Right cardiac atrium (tissue), 5 donors: ENCODE measurements around the gene DGKD. TPM values are rescaled to one million over a fixed set of nuclear protein-coding genes. Genes with fewer than 3 reads are reported as not detected.
"Not testable (repeated sequence)": the region's sequence is repeated elsewhere in the genome, so short reads cannot be mapped to it uniquely, and the experiment has no call there.

Source experiments
- ATAC-seq, 2 donors: fragments of 200-7000 bp; cut with Tn5 transposase; one replicate each; pipeline versions ENCODE4 v1.8.0 to v1.9.1; 2020; ENCODE audit warnings: moderate library complexity in 2 of 2, mild to moderate bottlenecking in 1 of 2
- DNase-seq, 3 donors: peaks; one replicate each; pipeline ENCODE4 v3.0.0-alpha.2; 2020
- H3K27ac ChIP-seq: one replicate; pipeline ENCODE4 v1.5.1; 2013; ENCODE audit warnings: mild to moderate bottlenecking, low read length, control low read depth, moderate library complexity
- H3K27me3 ChIP-seq: one replicate; pipeline ENCODE4 v1.6.1; 2013; ENCODE audit not compliant: control insufficient read depth, insufficient read depth
- H3K4me1 ChIP-seq: one replicate; pipeline ENCODE4 v1.6.1; 2013; ENCODE audit warnings: low read length; ENCODE audit not compliant: control insufficient read depth, insufficient read depth
- H3K4me3 ChIP-seq: one replicate; pipeline ENCODE4 v1.5.1; 2013; ENCODE audit warnings: low read length, control low read depth
- H3K9me3 ChIP-seq: one replicate; pipeline ENCODE4 v1.6.1; 2013; ENCODE audit warnings: low read length; ENCODE audit not compliant: control insufficient read depth
- WGBS: extraction: QIAGEN DNeasy Blood & Tissue Kit; methylation state at CpG from one replicate; pipeline ENCODE4 v1.1.7; 2013; 5-methylcytosine and 5-hydroxymethylcytosine counted together
- intact Hi-C, 4 donors: fragments of 100-400 bp; cut with DNase I; formaldehyde crosslinking; loops; one replicate each; pipeline versions ENCODE4 v1.11.0 to v1.14.0; 2022 to 2023
- polyA plus RNA-seq: library from polyadenylated mRNA; stranded (reverse); fragments of 200-250 nt; gene quantifications from one replicate; pipeline ENCODE4 v1.2.3, GENCODE V29; 2013
- total RNA-seq, 4 donors: library from RNA; stranded (reverse); fragmentation: NEBNext Ultra II Directional; extraction: Animal tissue kit (Norgen Biotek cat#: 25700); gene quantifications; one replicate each; pipeline ENCODE4 v1.2.1, GENCODE V29; 2021
- donor health status: healthy with polysubstance abuse.
- donor health status: DM: no; HTN: yes; CAD: no.
- donor health status: DM: no; HTN: no; CAD: no.
- donor health status: DM: no; HTN: yes; CAD: no; lungs with severe emphysema.
- donor health status: DM: yes; HTN: yes; CAD: no.

The DGKD gene
- total and polyA plus RNA-seq, 5 donors: 17.9 to 44.9 (median 34.5) TPM

DNA sequence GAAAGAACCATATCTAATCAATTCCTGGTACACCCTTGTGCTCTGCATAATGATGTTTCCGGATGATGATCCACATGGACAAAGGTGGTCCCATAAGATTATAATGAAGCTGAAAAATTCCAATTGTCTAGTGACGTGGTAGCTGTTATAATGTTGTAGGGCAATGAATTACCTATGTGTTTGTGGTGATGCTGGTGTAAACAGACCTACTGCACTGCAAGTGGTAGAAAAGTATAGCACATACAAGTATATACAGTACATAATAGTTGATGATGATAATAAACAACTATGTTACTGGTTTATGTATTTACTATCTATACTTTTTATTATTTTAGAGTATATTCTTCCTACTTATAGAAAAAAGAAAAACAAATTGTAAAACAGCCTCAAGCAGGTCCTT lies 8.4 kb downstream of the DGKD start:
- Histone ChIP-seq H3K27ac (no peak overlapping the region), H3K9me3 (no peaks in the 10 kb centered on the region), H3K27me3 (no peaks in the 10 kb centered on the region), H3K4me1 (peaks cover 2% of the 10 kb centered on the region), H3K4me3 (no peak overlapping the region)
- intact Hi-C loops: no loop called here
- 73% methylated on average over 2 of the region's 2 CpGs for WGBS
- ATAC-seq (no peak), DNase-seq (no peak)

DNA sequence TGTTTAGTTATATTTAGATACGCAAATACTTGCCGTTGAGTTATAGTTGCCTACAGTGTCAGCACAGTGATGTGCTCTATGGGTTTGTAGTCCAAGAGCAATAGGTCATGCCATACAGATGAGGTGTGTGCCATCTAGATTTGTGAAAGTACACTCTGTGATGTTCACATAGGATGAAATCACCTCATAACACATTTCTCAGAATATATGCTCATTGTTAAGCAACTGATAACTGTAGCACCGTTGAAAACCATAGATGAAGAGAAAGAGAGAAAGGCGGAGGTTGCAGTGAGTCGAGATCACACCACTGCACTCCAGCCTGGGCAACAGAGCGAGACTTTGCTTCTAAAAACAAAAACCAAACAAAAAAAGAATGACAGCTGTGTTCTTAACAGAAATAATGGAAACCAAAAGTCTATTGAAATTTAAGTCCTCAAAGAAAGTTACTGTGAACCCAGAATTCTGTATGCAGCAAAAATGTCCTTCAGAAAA lies 9.5 kb downstream of the DGKD start:
- DNase-seq (no peak), ATAC-seq (no peak)
- no peaks in the 10 kb centered on the region for H3K9me3 ChIP-seq
- intact Hi-C loops: no loop called here
- no peaks in the 10 kb centered on the region for H3K27me3 ChIP-seq
- peaks cover 2% of the 10 kb centered on the region for H3K4me1 ChIP-seq
- H3K27ac ChIP-seq: no peak overlapping the region
- H3K4me3 ChIP-seq: no peak overlapping the region
- 96% methylated on average over 6 of the region's 6 CpGs for WGBS

DNA sequence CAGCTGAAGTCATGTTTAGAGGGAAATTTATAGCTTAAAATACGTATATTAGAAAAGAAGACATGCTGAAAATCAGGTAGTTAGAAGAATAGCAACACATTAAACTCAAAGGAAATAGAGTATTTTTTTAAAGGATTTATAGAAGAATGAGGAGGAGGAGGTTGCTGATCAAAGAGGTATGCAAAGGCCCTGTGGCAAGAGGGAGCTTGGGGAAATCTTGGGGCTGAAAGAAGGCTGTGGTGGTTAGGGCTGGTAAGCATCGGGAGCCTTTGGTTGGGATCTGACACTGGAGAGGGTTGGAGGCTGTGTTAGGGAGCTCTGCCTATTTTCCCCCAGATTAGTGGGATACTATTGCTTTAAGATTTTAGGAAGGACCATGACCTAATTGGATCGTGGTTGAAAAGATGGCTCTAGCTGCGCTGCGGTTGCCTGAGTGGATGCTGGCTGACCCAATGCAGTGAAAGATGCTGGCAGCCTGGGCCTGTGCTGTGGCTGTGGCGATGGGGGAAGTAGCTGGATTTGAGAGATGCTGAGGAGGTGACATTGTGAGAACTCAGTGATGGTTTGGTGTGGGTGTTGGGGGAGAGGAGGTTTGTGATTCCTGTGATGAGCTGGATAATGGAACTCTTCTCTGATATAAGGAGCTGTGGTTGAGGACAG lies 11.7 kb downstream of the DGKD start:
- Histone ChIP-seq H3K27me3 (no peaks in the 10 kb centered on the region), H3K4me3 (no peak overlapping the region), H3K27ac (no peak overlapping the region), H3K4me1 (no peaks in the 10 kb centered on the region), H3K9me3 (no peaks in the 10 kb centered on the region)
- WGBS: 89% methylated on average over 6 of the region's 6 CpGs
- no peak for ATAC-seq
- intact Hi-C loops: no loop called here
- DNase-seq: no peak

DNA sequence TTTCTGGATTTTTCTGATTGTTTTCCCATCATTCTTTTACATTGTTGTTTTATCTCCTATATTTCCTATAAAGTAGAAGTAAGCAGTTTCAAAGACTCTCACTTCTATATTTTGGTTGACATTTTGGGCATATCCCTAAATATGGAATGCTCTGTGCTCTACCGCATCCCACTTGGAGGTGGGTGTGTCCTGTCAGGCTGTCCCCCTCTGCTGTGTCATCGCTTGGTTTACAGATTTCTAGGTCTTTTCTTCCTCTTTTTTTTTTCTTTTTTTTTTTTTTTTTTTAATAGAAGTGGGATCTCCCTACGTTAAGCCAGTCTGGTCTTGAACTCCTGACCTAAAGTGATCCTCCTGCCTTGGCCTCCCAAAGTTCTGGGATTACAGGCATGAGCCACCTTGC lies 13.3 kb downstream of the DGKD start:
- no peaks in the 10 kb centered on the region for H3K9me3 ChIP-seq
- no peaks in the 10 kb centered on the region for H3K27me3 ChIP-seq
- H3K4me3 ChIP-seq: no peak overlapping the region
- intact Hi-C loops: no loop called here
- no peaks in the 10 kb centered on the region for H3K4me1 ChIP-seq
- WGBS: 84% methylated on average over 3 of the region's 3 CpGs
- no peak overlapping the region for H3K27ac ChIP-seq
- DNase-seq (no peak), ATAC-seq (no peak)

DNA sequence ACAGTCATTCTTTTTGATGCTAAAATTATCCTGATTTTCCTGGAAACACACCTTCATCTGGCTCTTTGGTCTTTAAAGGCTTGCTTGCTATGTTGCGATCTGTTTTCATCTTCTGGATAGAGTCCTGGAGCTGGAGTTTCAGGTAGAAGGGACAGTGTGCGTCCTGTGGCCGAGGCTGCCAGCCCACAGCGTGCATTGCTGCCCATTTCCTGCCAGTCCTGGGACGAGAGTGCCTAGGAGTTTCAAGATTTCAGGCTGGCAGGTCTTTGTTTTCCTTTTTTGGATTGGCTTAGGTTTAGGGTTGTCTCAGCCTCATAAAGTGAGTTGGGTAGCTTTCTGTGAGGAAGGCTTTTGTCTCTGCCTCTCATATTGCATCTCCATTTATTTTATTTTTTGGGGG lies 14.5 kb downstream of the DGKD start:
- H3K27me3 ChIP-seq: no peaks in the 10 kb centered on the region
- DNase-seq (no peak), ATAC-seq (no peak)
- no peak overlapping the region for H3K4me3 ChIP-seq
- no peak overlapping the region for H3K27ac ChIP-seq
- whole genome bisulfite sequencing: 82% methylated on average over 5 of the region's 5 CpGs
- no peaks in the 10 kb centered on the region for H3K9me3 ChIP-seq
- intact Hi-C loops: no loop called here
- H3K4me1 ChIP-seq: no peaks in the 10 kb centered on the region

DNA sequence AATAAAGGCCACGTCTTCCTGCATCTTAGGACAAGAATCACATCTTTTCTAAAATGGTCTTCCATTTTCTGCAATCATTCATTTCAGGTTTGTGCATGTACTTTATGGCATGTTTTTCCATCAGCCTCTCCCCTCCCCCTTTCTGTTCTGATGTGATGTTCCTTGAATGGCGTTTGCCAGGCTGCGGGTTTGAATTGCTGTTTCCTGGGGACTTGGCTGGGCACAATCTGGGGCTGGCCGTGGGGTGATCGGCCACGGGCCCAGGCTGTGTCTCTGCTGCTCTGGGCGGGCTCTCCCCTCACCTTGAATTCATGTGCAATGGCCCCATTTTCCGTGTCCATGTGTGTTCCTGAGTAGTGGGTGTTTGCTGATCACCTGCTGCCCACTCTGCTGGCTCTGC lies 15.2 kb downstream of the DGKD start:
- WGBS: 84% methylated on average over 8 of the region's 8 CpGs
- no peaks in the 10 kb centered on the region for H3K9me3 ChIP-seq
- H3K4me1 ChIP-seq: no peaks in the 10 kb centered on the region
- no peak overlapping the region for H3K27ac ChIP-seq
- intact Hi-C loops: no loop called here
- no peak overlapping the region for H3K4me3 ChIP-seq
- no peak for DNase-seq
- H3K27me3 ChIP-seq: no peaks in the 10 kb centered on the region
- no peak for ATAC-seq

DNA sequence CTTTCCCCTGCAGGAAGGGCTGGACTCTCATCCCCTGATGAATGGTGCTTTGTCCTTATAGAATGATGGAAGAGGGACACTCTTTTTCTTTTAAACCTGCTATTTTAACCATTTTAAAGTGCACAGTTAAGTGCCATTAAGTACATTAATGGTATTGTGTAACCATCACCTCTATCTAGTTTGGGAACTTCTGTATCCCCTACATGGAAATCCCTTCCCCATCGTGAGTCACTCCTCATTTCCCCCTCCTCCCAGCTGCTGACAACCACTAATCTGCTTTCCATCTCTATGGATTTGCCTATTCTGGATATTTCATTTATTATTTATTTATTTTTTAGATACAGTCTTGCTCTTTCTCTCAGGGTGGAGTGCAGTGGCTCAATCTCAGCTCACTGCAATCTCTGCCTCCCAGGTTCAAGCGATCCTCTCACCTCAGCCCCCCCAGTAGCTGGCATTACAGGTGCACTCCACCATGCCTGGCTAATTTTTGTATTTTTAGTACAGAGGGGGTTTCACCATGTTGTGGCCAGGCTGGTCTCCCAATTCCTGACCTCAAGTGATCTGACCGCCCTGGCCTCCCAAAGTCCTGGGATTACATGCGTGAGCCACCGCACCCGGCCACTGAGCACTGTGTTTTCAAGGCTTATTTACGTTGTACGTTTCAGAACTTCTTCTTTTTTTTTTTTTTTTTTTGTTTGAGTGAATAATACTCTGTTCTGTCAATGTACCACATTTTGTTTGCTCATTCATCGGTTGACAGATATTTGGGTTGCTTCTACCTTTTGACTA lies 15.8 kb downstream of the DGKD start:
- ATAC-seq (no peak), DNase-seq (no peak)
- 84% methylated on average over 9 of the region's 9 CpGs for WGBS
- no peaks in the 10 kb centered on the region for H3K27me3 ChIP-seq
- no peaks in the 10 kb centered on the region for H3K9me3 ChIP-seq
- intact Hi-C loops: no loop called here
- no peaks in the 10 kb centered on the region for H3K4me1 ChIP-seq
- H3K4me3 ChIP-seq: no peak overlapping the region
- H3K27ac ChIP-seq: no peak overlapping the region

DNA sequence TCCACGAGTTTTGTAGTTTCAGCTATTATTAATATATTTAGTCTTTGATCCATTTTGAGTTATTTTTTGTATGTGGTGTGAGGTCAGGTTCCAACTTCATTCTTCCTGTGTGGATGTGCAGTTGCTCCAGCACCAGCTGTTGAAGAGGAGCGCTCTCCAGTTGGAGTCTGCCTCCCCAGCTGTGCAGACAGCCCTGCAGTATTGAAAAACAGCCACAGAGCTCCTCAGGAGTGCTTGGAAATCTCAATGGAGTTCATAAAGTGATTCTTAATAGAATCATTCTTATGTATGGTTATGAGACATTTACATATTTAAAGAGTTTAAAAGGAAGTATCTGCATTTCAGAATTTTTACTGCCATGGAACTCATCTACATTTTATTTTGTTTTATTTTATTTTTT lies 17.3 kb downstream of the DGKD start:
- Histone ChIP-seq H3K27me3 (no peaks in the 10 kb centered on the region), H3K27ac (no peak overlapping the region), H3K4me1 (no peaks in the 10 kb centered on the region), H3K4me3 (no peak overlapping the region), H3K9me3 (no peaks in the 10 kb centered on the region)
- ATAC-seq (no peak), DNase-seq (no peak)
- WGBS: 68% methylated on average over 2 of the region's 2 CpGs
- intact Hi-C loops: no loop called here

DNA sequence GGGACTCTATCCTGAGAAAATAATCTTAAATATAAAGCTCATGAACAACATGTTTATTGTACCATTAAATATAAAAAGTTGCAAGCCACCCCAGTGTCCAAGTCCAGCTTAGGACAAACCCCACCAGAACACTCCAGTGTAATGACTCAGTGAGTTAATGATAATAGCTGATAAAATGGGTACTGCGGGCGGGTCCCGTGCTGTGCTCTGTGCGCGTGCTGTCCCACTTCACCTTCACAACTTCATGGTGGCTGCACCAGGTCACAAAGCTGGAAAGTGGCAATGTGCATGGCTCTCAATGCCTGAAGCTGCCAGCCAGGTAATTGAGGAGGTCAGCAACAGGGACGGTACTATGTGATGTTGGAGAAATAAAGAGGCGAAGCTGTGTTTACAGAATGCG lies 18.6 kb downstream of the DGKD start:
- DNase-seq: no peak
- peak in 1 of 2 donors; percentile 20 for ATAC-seq
- H3K27ac ChIP-seq: no peak overlapping the region
- no peaks in the 10 kb centered on the region for H3K4me1 ChIP-seq
- intact Hi-C loops: no loop called here
- no peak overlapping the region for H3K4me3 ChIP-seq
- no peaks in the 10 kb centered on the region for H3K9me3 ChIP-seq
- WGBS: 78% methylated on average over 8 of the region's 8 CpGs
- no peaks in the 10 kb centered on the region for H3K27me3 ChIP-seq

DNA sequence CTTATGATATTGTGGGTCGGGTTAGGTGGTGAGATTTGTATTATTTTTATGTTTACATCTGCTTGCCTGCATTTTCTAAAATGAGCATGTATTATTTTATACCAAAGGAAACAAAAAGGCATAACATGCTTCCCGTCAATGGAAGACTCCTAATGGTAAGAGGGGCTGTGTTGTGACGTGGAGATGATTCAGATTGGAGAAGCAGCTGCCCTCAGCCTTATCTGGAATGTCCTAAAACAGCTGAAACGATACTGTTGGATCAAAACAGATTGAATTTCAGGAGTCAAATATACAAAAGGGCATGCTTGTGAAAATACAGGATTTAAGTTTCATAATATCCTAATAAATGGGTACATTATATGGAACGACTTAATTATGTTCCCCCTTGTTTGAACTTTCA lies 19.0 kb downstream of the DGKD start:
- Histone ChIP-seq H3K4me1 (no peaks in the 10 kb centered on the region), H3K4me3 (no peak overlapping the region), H3K9me3 (no peaks in the 10 kb centered on the region), H3K27ac (no peak overlapping the region), H3K27me3 (no peaks in the 10 kb centered on the region)
- 73% methylated on average over 5 of the region's 5 CpGs for WGBS
- no peak for ATAC-seq
- intact Hi-C loops: no loop called here
- no peak for DNase-seq

DNA sequence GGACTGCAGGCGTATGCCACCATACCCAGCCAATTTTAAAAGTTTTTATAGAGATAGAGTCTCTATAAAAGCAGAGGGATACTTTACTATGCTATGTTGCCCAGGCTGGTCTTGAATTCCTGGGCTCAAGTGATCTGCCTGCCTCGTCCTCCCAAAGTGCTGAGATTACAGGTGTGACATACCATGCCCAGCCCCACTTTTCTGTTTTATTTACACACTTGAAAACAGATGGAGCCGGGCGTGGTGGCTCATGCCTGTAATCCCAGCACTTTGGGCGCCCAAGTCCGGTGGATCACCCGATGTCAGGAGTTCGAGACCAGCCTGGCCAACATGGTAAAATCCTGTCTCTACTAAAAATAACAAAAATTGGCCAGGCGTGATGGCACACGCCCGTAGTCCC lies 20.5 kb downstream of the DGKD start:
- H3K27me3 ChIP-seq, intact Hi-C loops, H3K27ac ChIP-seq, ATAC-seq, H3K4me3 ChIP-seq, H3K4me1 ChIP-seq, H3K9me3 ChIP-seq, DNase-seq: not testable (repeated sequence)
- 92% methylated on average over 11 of the region's 11 CpGs for WGBS
